ENCODE measurements around the gene TMEM256. TPM values are rescaled to one million over a fixed set of nuclear protein-coding genes. Genes with fewer than 3 reads are reported as not detected.

TMEM256 gene
- polyA plus RNA-seq, 4 donors: 193 to 771 (median 385) TPM

- Histone ChIP-seq H3K4me1 (ENCODE audit: control insufficient read depth in 3 of 3, insufficient read depth in 2 of 3, low read depth in 1 of 3, low read length in 2 of 3) (peaks cover 0 to 4% (median under 1%) of the 10 kb centered on the region in 3 donors), H3K27ac (ENCODE audit: low read depth in 1 of 3, low read length in 2 of 3) (no peak overlapping the region), H3K36me3 (ENCODE audit: control insufficient read depth in 3 of 3, insufficient read depth in 2 of 3, low read depth in 1 of 3, low read length in 3 of 3) (peaks cover 0 to 11% (median 0%) of the 10 kb centered on the region in 3 donors), H3K9me3 (ENCODE audit: control insufficient read depth in 2 of 2, insufficient read depth in 1 of 2, low read depth in 1 of 2, low read length in 1 of 2) (no peaks in the 10 kb centered on the region), H3K4me3 (ENCODE audit: low read depth in 1 of 3, low read length in 3 of 3) (no peak overlapping the region), H3K27me3 (ENCODE audit: control insufficient read depth in 3 of 3, insufficient read depth in 3 of 3, low read length in 3 of 3) (peaks cover 0 to 51% (median 0%) of the 10 kb centered on the region in 3 donors)
- FAIRE-seq: no peak
- DNase-seq: peak; percentile 12 to 50
- WGBS, 3 donors: 46 to 57% (median 53%) methylated on average over 35 to 58 of the region's 58 CpGs
Measured at GRCh38 chr17:7408252-7408727, 4.4 kb upstream of the TMEM256 start.

- peaks cover 0 to 51% (median 0%) of the 10 kb centered on the region in 3 donors for H3K27me3 ChIP-seq (ENCODE audit: control insufficient read depth in 3 of 3, insufficient read depth in 3 of 3, low read length in 3 of 3)
- FAIRE-seq: no peak
- WGBS, 3 donors: 33 to 40% (median 37%) methylated on average over 10 to 12 of the region's 12 CpGs
- no peak for DNase-seq
- peaks cover 0 to 8% (median 7%) of the 10 kb centered on the region in 3 donors for H3K4me1 ChIP-seq (ENCODE audit: control insufficient read depth in 3 of 3, insufficient read depth in 2 of 3, low read depth in 1 of 3, low read length in 2 of 3)
- peaks cover 0 to 11% (median 0%) of the 10 kb centered on the region in 3 donors for H3K36me3 ChIP-seq (ENCODE audit: control insufficient read depth in 3 of 3, insufficient read depth in 2 of 3, low read depth in 1 of 3, low read length in 3 of 3)
- no peak within 1 kb of the TSS for H3K4me3 ChIP-seq (ENCODE audit: low read depth in 1 of 3, low read length in 3 of 3)
- no peaks in the 10 kb centered on the region for H3K9me3 ChIP-seq (ENCODE audit: control insufficient read depth in 2 of 2, insufficient read depth in 1 of 2, low read depth in 1 of 2, low read length in 1 of 2)
- H3K27ac ChIP-seq (ENCODE audit: low read depth in 1 of 3, low read length in 2 of 3): no peak within 1 kb of the TSS
Measured at GRCh38 chr17:7407485-7408251, 3.8 kb upstream of the TMEM256 start, which contains the start of gene NLGN2. Gene NLGN2, plus strand, starts transcription at chr17:7407845. Its CDS starts 411 bp downstream, at chr17:7408256.

- Histone ChIP-seq H3K36me3 (ENCODE audit: control insufficient read depth in 3 of 3, insufficient read depth in 2 of 3, low read depth in 1 of 3, low read length in 3 of 3) (peaks cover 0 to 11% (median 0%) of the 10 kb centered on the region in 3 donors), H3K9me3 (ENCODE audit: control insufficient read depth in 2 of 2, insufficient read depth in 1 of 2, low read depth in 1 of 2, low read length in 1 of 2) (no peaks in the 10 kb centered on the region), H3K4me3 (ENCODE audit: low read depth in 1 of 3, low read length in 3 of 3) (no peak overlapping the region), H3K4me1 (ENCODE audit: control insufficient read depth in 3 of 3, insufficient read depth in 2 of 3, low read depth in 1 of 3, low read length in 2 of 3) (peaks cover 0 to 14% (median 7%) of the 10 kb centered on the region in 3 donors), H3K27me3 (ENCODE audit: control insufficient read depth in 3 of 3, insufficient read depth in 3 of 3, low read length in 3 of 3) (peaks cover 0 to 51% (median 0%) of the 10 kb centered on the region in 3 donors), H3K27ac (ENCODE audit: low read depth in 1 of 3, low read length in 2 of 3) (no peak overlapping the region)
- no peak for FAIRE-seq
- WGBS, 3 donors: 79 to 83% (median 79%) methylated on average over 13 of the region's 13 CpGs
- DNase-seq: no peak
Measured at GRCh38 chr17:7407082-7407481, 3.2 kb upstream of the TMEM256 start.

GRCh38 chr17:7406235-7406825 lies 2.4 kb upstream of the TMEM256 start:
- Histone ChIP-seq H3K4me3 (ENCODE audit: low read depth in 1 of 3, low read length in 3 of 3) (peak overlapping the region in 1 of 3 donors; percentile 49), H3K27me3 (ENCODE audit: control insufficient read depth in 3 of 3, insufficient read depth in 3 of 3, low read length in 3 of 3) (peaks cover 0 to 51% (median 0%) of the 10 kb centered on the region in 3 donors), H3K4me1 (ENCODE audit: control insufficient read depth in 3 of 3, insufficient read depth in 2 of 3, low read depth in 1 of 3, low read length in 2 of 3) (peaks cover 0 to 20% (median 7%) of the 10 kb centered on the region in 3 donors), H3K9me3 (ENCODE audit: control insufficient read depth in 2 of 2, insufficient read depth in 1 of 2, low read depth in 1 of 2, low read length in 1 of 2) (no peaks in the 10 kb centered on the region), H3K36me3 (ENCODE audit: control insufficient read depth in 3 of 3, insufficient read depth in 2 of 3, low read depth in 1 of 3, low read length in 3 of 3) (peaks cover 0 to 11% (median 0%) of the 10 kb centered on the region in 3 donors), H3K27ac (ENCODE audit: low read depth in 1 of 3, low read length in 2 of 3) (no peak overlapping the region)
- 18 to 42% (median 38%) methylated on average over 12 of the region's 12 CpGs for WGBS, 3 donors
- DNase-seq (no peak), FAIRE-seq (no peak)

GRCh38 chr17:7405350-7406234 lies 1.7 kb upstream of the TMEM256 start:
- FAIRE-seq: no peak
- 9 to 21% (median 14%) methylated on average over 24 to 38 of the region's 38 CpGs for WGBS, 3 donors

GRCh38 chr17:7404737-7405349 lies 946 bp upstream of the TMEM256 start:
- peaks cover 0 to 6% (median 0%) of the 10 kb centered on the region in 3 donors for H3K36me3 ChIP-seq (ENCODE audit: control insufficient read depth in 3 of 3, insufficient read depth in 2 of 3, low read depth in 1 of 3, low read length in 3 of 3)
- DNase-seq (no peak), FAIRE-seq (no peak)
- H3K9me3 ChIP-seq (ENCODE audit: control insufficient read depth in 2 of 2, insufficient read depth in 1 of 2, low read depth in 1 of 2, low read length in 1 of 2): no peaks in the 10 kb centered on the region
- H3K27ac ChIP-seq (ENCODE audit: low read depth in 1 of 3, low read length in 2 of 3): peak overlapping the region in 2 of 3 donors; percentile 85 to 95
- peaks cover 0 to 46% (median 0%) of the 10 kb centered on the region in 3 donors for H3K27me3 ChIP-seq (ENCODE audit: control insufficient read depth in 3 of 3, insufficient read depth in 3 of 3, low read length in 3 of 3)
- H3K4me1 ChIP-seq (ENCODE audit: control insufficient read depth in 3 of 3, insufficient read depth in 2 of 3, low read depth in 1 of 3, low read length in 2 of 3): peaks cover 0 to 20% (median 7%) of the 10 kb centered on the region in 3 donors
- peak overlapping the region; percentile 38 to 62 (median 49) for H3K4me3 ChIP-seq (ENCODE audit: low read depth in 1 of 3, low read length in 3 of 3)
- 0 to 1% (median 1%) methylated on average over 31 to 65 of the region's 65 CpGs for WGBS, 3 donors

More at GRCh38 chr17:7405350-7406234, 1.7 kb upstream of the TMEM256 start:
- H3K36me3 ChIP-seq (ENCODE audit: control insufficient read depth in 3 of 3, insufficient read depth in 2 of 3, low read depth in 1 of 3, low read length in 3 of 3): peaks cover 0 to 11% (median 0%) of the 10 kb centered on the region in 3 donors
- peak in 1 of 2 donors; percentile 24 for DNase-seq
- H3K9me3 ChIP-seq (ENCODE audit: control insufficient read depth in 2 of 2, insufficient read depth in 1 of 2, low read depth in 1 of 2, low read length in 1 of 2): no peaks in the 10 kb centered on the region
- H3K27me3 ChIP-seq (ENCODE audit: control insufficient read depth in 3 of 3, insufficient read depth in 3 of 3, low read length in 3 of 3): peaks cover 0 to 51% (median 0%) of the 10 kb centered on the region in 3 donors
- peaks cover 0 to 20% (median 7%) of the 10 kb centered on the region in 3 donors for H3K4me1 ChIP-seq (ENCODE audit: control insufficient read depth in 3 of 3, insufficient read depth in 2 of 3, low read depth in 1 of 3, low read length in 2 of 3)
- peak overlapping the region; percentile 38 to 62 (median 49) for H3K4me3 ChIP-seq (ENCODE audit: low read depth in 1 of 3, low read length in 3 of 3)
- peak overlapping the region in 1 of 3 donors; percentile 63 for H3K27ac ChIP-seq (ENCODE audit: low read depth in 1 of 3, low read length in 2 of 3)

GRCh38 chr17:7403727-7403976 lies 245 bp downstream of the TMEM256 start:
- FAIRE-seq: no peak
- peak overlapping the region; percentile 57 to 84 (median 80) for H3K4me3 ChIP-seq (ENCODE audit: low read depth in 1 of 3, low read length in 3 of 3)
- WGBS, 3 donors: 0 to 1% (median 1%) methylated on average over 13 of the region's 13 CpGs

More at GRCh38 chr17:7403727-7403976, 245 bp downstream of the TMEM256 start:
- no peak for DNase-seq
- H3K27ac ChIP-seq (ENCODE audit: low read depth in 1 of 3, low read length in 2 of 3): peak overlapping the region; percentile 95 to 98 (median 98)
- peaks cover 0 to 2% (median 0%) of the 10 kb centered on the region in 3 donors for H3K36me3 ChIP-seq (ENCODE audit: control insufficient read depth in 3 of 3, insufficient read depth in 2 of 3, low read depth in 1 of 3, low read length in 3 of 3)
- no peaks in the 10 kb centered on the region for H3K9me3 ChIP-seq (ENCODE audit: control insufficient read depth in 2 of 2, insufficient read depth in 1 of 2, low read depth in 1 of 2, low read length in 1 of 2)
- peaks cover 0 to 35% (median 0%) of the 10 kb centered on the region in 3 donors for H3K27me3 ChIP-seq (ENCODE audit: control insufficient read depth in 3 of 3, insufficient read depth in 3 of 3, low read length in 3 of 3)
- H3K4me1 ChIP-seq (ENCODE audit: control insufficient read depth in 3 of 3, insufficient read depth in 2 of 3, low read depth in 1 of 3, low read length in 2 of 3): peaks cover 0 to 20% (median 7%) of the 10 kb centered on the region in 3 donors

Measured in small intestine (tissue), 7 donors.